ENCODE results near the gene CTTNBP2.
A peak's percentile ranks its signal among the peaks of the same experiment; 100 is the strongest.

CTTNBP2 gene, protein sequence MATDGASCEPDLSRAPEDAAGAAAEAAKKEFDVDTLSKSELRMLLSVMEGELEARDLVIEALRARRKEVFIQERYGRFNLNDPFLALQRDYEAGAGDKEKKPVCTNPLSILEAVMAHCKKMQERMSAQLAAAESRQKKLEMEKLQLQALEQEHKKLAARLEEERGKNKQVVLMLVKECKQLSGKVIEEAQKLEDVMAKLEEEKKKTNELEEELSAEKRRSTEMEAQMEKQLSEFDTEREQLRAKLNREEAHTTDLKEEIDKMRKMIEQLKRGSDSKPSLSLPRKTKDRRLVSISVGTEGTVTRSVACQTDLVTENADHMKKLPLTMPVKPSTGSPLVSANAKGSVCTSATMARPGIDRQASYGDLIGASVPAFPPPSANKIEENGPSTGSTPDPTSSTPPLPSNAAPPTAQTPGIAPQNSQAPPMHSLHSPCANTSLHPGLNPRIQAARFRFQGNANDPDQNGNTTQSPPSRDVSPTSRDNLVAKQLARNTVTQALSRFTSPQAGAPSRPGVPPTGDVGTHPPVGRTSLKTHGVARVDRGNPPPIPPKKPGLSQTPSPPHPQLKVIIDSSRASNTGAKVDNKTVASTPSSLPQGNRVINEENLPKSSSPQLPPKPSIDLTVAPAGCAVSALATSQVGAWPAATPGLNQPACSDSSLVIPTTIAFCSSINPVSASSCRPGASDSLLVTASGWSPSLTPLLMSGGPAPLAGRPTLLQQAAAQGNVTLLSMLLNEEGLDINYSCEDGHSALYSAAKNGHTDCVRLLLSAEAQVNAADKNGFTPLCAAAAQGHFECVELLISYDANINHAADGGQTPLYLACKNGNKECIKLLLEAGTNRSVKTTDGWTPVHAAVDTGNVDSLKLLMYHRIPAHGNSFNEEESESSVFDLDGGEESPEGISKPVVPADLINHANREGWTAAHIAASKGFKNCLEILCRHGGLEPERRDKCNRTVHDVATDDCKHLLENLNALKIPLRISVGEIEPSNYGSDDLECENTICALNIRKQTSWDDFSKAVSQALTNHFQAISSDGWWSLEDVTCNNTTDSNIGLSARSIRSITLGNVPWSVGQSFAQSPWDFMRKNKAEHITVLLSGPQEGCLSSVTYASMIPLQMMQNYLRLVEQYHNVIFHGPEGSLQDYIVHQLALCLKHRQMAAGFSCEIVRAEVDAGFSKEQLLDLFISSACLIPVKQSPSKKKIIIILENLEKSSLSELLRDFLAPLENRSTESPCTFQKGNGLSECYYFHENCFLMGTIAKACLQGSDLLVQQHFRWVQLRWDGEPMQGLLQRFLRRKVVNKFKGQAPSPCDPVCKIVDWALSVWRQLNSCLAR (N-terminal part only)

GRCh38 chr7:117873310-117874190, at the start of gene CTTNBP2:
Gene CTTNBP2, minus strand, starts transcription at chr7:117873441. Its CDS starts 26 bp downstream, at chr7:117873415.
- H3K4me3 ChIP-seq (ENCODE audit: low read depth, low read length): peak within 1 kb of the TSS; percentile 77

- no peak overlapping the region for H3K4me3 ChIP-seq (ENCODE audit: low read depth, low read length)
Observed at GRCh38 chr7:117916309-117916708, 43.1 kb upstream of the CTTNBP2 start.

- no peak overlapping the region for H3K4me3 ChIP-seq (ENCODE audit: low read depth, low read length)
Observed at GRCh38 chr7:117912421-117912820, 39.2 kb upstream of the CTTNBP2 start.

DNA sequence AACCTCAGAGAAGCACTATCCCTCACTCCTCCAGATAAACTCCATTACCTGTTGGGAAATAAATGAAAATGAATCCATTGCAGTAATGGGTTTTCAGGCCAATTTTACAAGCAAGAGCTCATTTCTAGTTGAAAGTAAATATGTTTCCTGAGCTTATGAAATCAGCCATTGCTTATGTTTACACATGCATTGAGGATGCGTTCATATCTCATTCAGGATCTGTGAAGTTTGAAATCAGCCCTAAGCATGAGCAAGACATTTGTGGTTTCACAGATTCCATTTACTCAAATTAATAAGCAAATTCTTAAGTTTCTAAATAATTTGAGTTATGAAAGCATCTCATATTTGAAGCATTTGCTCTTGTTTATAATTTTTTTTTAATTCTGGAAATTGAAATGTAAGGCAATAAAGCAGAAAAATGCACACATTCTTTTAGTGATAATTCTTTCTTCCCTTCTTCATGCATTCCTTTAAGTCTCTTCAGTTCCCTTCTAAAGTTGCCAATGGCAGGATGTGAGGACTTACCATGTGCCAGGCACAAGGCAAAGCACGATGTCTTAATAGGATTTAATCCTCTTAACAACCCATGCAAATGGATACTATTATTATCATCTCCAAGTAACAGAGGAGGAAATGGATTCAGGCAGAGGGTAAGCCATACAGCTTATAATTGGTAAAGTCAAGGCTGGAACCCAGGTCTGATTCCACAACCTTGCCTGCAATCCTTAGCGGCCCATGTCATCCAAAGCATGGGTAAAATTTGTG, 35.0 kb upstream of the CTTNBP2 start:
- no peak overlapping the region for H3K4me3 ChIP-seq (ENCODE audit: low read depth, low read length)

DNA sequence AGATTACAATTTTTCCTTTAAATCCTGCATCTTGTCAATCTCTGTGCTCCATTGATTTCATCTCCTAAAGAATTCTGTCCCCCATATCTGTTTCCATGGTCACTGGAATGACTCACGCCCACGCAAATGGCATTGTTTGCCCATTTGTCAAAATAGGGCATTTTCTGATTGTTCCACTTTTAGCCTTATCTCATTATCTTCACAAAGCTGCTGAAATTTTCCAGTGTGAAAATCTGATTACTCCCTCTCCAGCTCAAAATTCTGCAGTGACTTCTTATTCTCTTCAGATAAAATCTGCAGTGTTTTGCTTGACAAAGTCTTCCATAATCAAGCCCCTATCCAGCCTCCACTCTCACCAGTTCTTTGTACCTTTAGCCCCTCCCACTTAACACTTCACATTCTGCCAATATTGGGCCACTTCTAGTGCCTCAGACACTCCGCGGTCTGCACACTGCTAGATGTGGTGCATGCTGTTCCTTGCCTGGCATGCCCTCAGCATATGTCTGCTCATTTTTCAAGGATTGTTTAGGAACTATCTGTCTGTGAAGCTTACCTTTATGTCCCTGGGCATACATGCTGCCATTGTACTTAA, 33.9 kb upstream of the CTTNBP2 start:
- no peak overlapping the region for H3K4me3 ChIP-seq (ENCODE audit: low read depth, low read length)

- H3K4me3 ChIP-seq (ENCODE audit: low read depth, low read length): no peak overlapping the region
Observed at GRCh38 chr7:117902314-117902889, 29.2 kb upstream of the CTTNBP2 start.

DNA sequence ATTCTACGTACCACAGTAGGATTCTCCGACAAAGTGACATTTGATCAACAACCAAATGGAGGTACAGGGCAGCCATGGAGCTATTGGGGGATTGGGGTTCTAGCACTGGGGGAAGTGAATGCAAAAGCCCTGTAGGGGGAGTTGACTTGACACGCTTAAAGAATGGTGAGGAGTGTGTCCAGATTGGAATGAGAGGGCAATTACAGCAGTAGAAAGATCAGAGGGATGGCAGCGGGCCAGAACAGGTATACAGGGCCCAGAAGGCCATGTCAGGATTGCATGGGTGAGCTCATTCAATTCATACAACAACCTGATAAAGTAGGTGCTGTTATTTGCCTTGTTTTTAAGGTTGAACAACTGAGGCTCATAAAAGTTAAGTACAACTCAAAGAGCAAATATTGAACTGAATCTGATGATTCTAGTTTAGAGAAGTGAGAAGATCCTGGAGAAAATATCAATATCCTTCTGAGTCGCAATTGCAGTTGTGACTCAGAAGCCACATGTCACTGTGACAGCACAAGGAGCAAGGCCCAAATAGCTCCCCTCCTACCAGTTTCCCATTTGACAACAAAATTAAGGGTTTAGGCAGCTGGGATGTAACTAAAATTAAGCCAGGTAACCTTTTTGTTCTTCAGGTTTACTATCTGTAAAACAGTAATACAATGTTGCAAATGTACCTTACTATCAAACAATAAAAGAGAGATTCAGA, 28.0 kb upstream of the CTTNBP2 start:
- no peak overlapping the region for H3K4me3 ChIP-seq (ENCODE audit: low read depth, low read length)

DNA sequence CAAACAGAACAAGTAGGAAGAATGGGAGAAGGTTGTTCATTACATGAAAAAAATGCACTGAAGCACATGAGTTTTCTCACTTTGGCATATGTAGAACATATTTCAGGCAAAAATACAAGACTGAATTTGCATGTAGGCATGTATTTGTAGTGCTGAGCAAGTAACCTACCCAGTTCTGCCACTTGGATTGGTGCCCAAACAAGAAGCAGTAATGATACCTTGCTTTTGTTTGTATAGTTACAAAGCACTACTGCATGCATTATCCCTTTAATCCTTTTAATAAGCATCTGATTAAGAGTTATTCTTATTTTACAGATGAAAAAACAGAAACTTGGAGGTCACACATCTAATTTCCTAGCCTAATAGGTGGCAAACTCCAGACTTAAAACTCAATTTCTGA, 23.1 kb upstream of the CTTNBP2 start:
- no peak overlapping the region for H3K4me3 ChIP-seq (ENCODE audit: low read depth, low read length)

GRCh38 chr7:117895276-117895675, 22.0 kb upstream of the CTTNBP2 start:
- no peak overlapping the region for H3K4me3 ChIP-seq (ENCODE audit: low read depth, low read length)

DNA sequence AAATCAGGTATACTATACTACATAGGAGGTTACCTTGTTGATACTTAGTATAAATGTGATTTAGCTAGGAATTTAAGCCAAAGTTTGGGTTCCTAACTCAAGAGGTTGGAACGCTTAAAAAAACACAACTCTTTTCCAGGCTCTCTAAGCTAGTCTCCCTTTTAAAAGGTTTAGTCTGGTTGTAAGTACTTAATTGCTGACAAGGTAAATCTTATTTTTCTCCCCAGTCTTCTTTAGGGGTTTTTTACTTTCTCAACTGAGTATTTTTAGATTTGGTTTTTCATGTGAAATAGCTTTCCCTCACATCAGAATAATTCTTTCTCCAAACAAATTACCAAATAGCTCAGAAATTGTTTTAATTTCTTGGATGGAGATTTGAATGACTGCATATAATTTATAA, 20.8 kb upstream of the CTTNBP2 start:
- H3K4me3 ChIP-seq (ENCODE audit: low read depth, low read length): no peak overlapping the region

- no peak overlapping the region for H3K4me3 ChIP-seq (ENCODE audit: low read depth, low read length)
Observed at GRCh38 chr7:117892821-117893220, 19.6 kb upstream of the CTTNBP2 start.

DNA sequence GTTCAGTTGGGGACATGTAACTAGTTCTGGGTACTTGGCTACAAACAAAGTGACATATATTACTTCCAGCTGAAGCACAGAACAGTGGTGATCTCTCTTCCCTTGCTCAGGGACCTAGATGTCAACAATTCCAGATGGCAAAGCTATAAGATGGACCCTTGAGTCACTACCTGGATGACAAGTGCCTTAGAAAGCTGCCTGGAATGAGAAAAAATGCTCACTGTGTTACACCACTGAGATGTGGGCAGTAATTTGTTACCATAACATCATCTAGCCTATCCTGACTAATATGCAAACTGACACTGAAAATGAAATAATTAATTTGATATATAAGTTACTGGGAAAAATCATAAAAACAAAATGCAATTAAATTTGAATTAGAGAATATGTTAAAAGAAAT, 16.4 kb upstream of the CTTNBP2 start:
- H3K4me3 ChIP-seq (ENCODE audit: low read depth, low read length): no peak overlapping the region

DNA sequence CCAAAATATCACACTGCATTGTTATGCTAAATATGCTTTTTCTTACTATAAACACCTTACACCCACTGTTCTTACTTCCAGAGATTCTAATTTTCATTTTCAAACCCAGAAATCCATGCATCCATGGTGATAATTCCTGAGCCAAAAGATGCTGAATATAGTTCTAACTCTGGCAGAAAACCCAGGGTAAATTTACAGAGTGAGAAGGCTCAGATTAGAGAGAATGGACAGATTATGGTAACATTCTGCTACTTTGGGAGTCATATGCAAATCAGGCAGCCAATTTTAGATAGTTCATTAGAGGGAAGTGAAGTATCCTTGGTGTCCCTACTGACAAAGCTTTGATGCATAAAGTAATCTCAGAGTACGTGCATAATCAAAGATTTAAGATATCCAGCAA, 15.4 kb upstream of the CTTNBP2 start:
- H3K4me3 ChIP-seq (ENCODE audit: low read depth, low read length): no peak overlapping the region

- H3K4me3 ChIP-seq (ENCODE audit: low read depth, low read length): no peak overlapping the region
Observed at GRCh38 chr7:117882594-117882993, 9.4 kb upstream of the CTTNBP2 start.

DNA sequence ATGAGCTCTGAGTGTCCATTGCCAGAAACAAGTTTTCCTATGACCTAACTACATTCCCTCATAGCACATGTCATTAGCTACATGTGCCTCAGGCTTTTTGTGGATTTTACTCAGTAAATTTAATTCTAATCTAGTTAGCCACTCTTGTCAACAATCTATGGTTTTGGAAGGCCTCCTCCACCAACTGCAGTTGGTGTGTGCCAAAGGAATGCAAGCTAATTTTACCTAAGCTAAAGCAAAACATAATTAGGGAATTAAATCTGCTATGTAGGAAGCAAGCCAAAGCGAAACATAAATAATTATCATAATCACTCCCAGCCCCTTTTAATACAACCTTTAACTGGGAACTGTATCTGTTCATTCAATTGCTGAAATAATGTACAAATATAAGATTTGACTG, 3.5 kb upstream of the CTTNBP2 start:
- H3K4me3 ChIP-seq (ENCODE audit: low read depth, low read length): no peak overlapping the region

GRCh38 chr7:117875566-117875965, 2.3 kb upstream of the CTTNBP2 start:
- no peak overlapping the region for H3K4me3 ChIP-seq (ENCODE audit: low read depth, low read length)

- H3K4me3 ChIP-seq (ENCODE audit: low read depth, low read length): no peak overlapping the region
Observed at GRCh38 chr7:117874191-117874700, 1.0 kb upstream of the CTTNBP2 start.

Data from iPS-11a (cell line).